Upper lobe of right lung (tissue), 1 donor: ENCODE results near the gene MTHFS. TPM values are rescaled to one million over a fixed set of nuclear protein-coding genes. Genes with fewer than 3 reads are reported as not detected.
"Not testable (repeated sequence)": the region's sequence is repeated elsewhere in the genome, so short reads cannot be mapped to it uniquely, and the experiment has no call there.

ENCODE experiments used
- ATAC-seq: fragments of 200-7000 bp; cut with Tn5 transposase; one replicate; pipeline ENCODE4 v1.9.1; 2020; ENCODE audit warnings: mild to moderate bottlenecking, moderate library complexity
- DNase-seq: peaks from one replicate; pipeline ENCODE4 v3.0.0-alpha.2; 2020
- H3K27ac ChIP-seq: fragments of 200-600 bp; one replicate; pipeline ENCODE4 v1.8.0; 2022
- H3K27me3 ChIP-seq: fragments of 200-600 bp; one replicate; pipeline ENCODE4 v1.8.0; 2022; ENCODE audit warnings: mild to moderate bottlenecking
- H3K36me3 ChIP-seq: fragments of 200-600 bp; one replicate; pipeline ENCODE4 v1.8.0; 2022
- H3K4me1 ChIP-seq: fragments of 200-600 bp; one replicate; pipeline ENCODE4 v1.8.0; 2022
- H3K4me3 ChIP-seq: fragments of 200-600 bp; one replicate; pipeline ENCODE4 v1.8.0; 2022; ENCODE audit warnings: mild to moderate bottlenecking
- H3K9me3 ChIP-seq: fragments of 200-600 bp; one replicate; pipeline ENCODE4 v1.8.0; 2022
- CTCF ChIP-seq: fragments of 200-600 bp; IDR thresholded peaks from one replicate; pipeline ENCODE4 v1.8.0; 2022; ENCODE audit warnings: antibody characterized with exemption
- intact Hi-C: fragments of 100-400 bp; cut with DNase I; formaldehyde crosslinking; loops from one replicate; pipeline ENCODE4 v1.11.0; 2022
- total RNA-seq: library from RNA; stranded (reverse); fragmentation: NEBNext Ultra II Directional; extraction: Animal tissue kit (Norgen Biotek cat#: 25700); gene quantifications from one replicate; pipeline ENCODE4 v1.2.1, GENCODE V29; 2021
- donor health status: DM: no; HTN: yes; CAD: no; lungs with severe emphysema.

Gene MTHFS
- total RNA-seq, 1 donor from 2014 or later, result 40.4 TPM

- intact Hi-C loops, result no loop called here
- no peak for TF ChIP-seq CTCF
- no peak overlapping the region for H3K27ac ChIP-seq
- no peaks in the 10 kb centered on the region for H3K27me3 ChIP-seq
- DNase-seq, result no peak
- no peaks in the 10 kb centered on the region for H3K36me3 ChIP-seq
- H3K4me3 ChIP-seq, result no peak overlapping the region
- no peaks in the 10 kb centered on the region for H3K9me3 ChIP-seq
- H3K4me1 ChIP-seq, result peaks cover 2% of the 10 kb centered on the region
- no peak for ATAC-seq
Observed at GRCh38 chr15:79904271-79904670, 7.5 kb upstream of the MTHFS start.

GRCh38 chr15:79903626-79904025 is 6.8 kb upstream of the MTHFS start:
- ATAC-seq (no peak), DNase-seq (no peak)
- H3K27ac ChIP-seq, result no peak overlapping the region

GRCh38 chr15:79903144-79903543 is 6.3 kb upstream of the MTHFS start:
- no peak overlapping the region for H3K27ac ChIP-seq
- intact Hi-C loops, result no loop called here
- no peaks in the 10 kb centered on the region for H3K36me3 ChIP-seq
- DNase-seq (no peak), ATAC-seq (no peak)
- H3K27me3 ChIP-seq, result no peaks in the 10 kb centered on the region
- H3K4me1 ChIP-seq, result peaks cover 11% of the 10 kb centered on the region
- H3K9me3 ChIP-seq, result no peaks in the 10 kb centered on the region
- no peak for TF ChIP-seq CTCF
- no peak overlapping the region for H3K4me3 ChIP-seq

More at GRCh38 chr15:79903626-79904025, 6.8 kb upstream of the MTHFS start:
- no peak for TF ChIP-seq CTCF
- intact Hi-C loops, result no loop called here
- Histone ChIP-seq H3K4me3 (no peak overlapping the region), H3K9me3 (no peaks in the 10 kb centered on the region), H3K27me3 (no peaks in the 10 kb centered on the region), H3K4me1 (peaks cover 6% of the 10 kb centered on the region), H3K36me3 (no peaks in the 10 kb centered on the region)

GRCh38 chr15:79901958-79902357 is 5.1 kb upstream of the MTHFS start:
- Histone ChIP-seq H3K27ac (no peak overlapping the region), H3K4me3 (no peak overlapping the region), H3K36me3 (no peaks in the 10 kb centered on the region), H3K27me3 (no peaks in the 10 kb centered on the region), H3K9me3 (no peaks in the 10 kb centered on the region), H3K4me1 (peaks cover 19% of the 10 kb centered on the region)
- ATAC-seq (no peak), DNase-seq (no peak)
- no peak for TF ChIP-seq CTCF
- intact Hi-C loops, result no loop called here

GRCh38 chr15:79900818-79901378 is 4.1 kb upstream of the MTHFS start:
- H3K9me3 ChIP-seq, H3K27me3 ChIP-seq, H3K27ac ChIP-seq, ATAC-seq, H3K36me3 ChIP-seq, H3K4me3 ChIP-seq, intact Hi-C loops, DNase-seq: not testable (repeated sequence)
- peaks cover 19% of the 10 kb centered on the region for H3K4me1 ChIP-seq

- Histone ChIP-seq H3K27me3 (no peaks in the 10 kb centered on the region), H3K9me3 (no peaks in the 10 kb centered on the region), H3K36me3 (no peaks in the 10 kb centered on the region), H3K27ac (no peak overlapping the region), H3K4me1 (peaks cover 19% of the 10 kb centered on the region), H3K4me3 (no peak overlapping the region)
- TF ChIP-seq CTCF, result no peak
- ATAC-seq (no peak), DNase-seq (no peak)
- intact Hi-C loops, result no loop called here
Observed at GRCh38 chr15:79900087-79900486, 3.3 kb upstream of the MTHFS start.

GRCh38 chr15:79898786-79899185 is 2.0 kb upstream of the MTHFS start:
- ATAC-seq, DNase-seq, H3K36me3 ChIP-seq, H3K4me3 ChIP-seq, H3K9me3 ChIP-seq, intact Hi-C loops, H3K27me3 ChIP-seq: not testable (repeated sequence)
- Histone ChIP-seq H3K27ac (peak overlapping the region; percentile 96), H3K4me1 (peaks cover 19% of the 10 kb centered on the region)
